GM21619 (cell line): ENCODE data around the gene SPTB.

Experiments
- ATAC-seq: cut with Tn5 transposase; IDR thresholded peaks from one replicate; pipeline ENCODE4 v1.9.1; 2021; ENCODE audit not compliant: unreplicated experiment

SPTB gene

DNA sequence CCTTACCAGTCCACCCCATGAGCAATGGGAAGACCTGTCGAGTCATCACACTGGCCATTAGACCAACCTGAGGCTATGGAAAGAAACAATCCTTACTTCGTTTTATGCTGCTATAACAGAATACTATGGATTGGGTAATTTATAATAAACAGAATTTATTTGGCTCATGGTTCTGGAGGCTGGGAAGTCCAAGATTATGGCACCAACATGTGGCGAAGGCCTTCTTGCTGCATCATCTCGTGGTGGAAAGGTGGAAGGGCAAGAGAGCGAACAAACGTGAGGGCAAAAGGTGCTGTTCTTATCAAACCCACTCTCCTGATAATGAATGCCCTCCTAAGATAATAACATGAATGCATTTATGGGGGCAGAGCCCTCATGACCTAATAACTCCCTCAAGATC lies 9.6 kb upstream of the SPTB start:
- no peak for ATAC-seq

DNA sequence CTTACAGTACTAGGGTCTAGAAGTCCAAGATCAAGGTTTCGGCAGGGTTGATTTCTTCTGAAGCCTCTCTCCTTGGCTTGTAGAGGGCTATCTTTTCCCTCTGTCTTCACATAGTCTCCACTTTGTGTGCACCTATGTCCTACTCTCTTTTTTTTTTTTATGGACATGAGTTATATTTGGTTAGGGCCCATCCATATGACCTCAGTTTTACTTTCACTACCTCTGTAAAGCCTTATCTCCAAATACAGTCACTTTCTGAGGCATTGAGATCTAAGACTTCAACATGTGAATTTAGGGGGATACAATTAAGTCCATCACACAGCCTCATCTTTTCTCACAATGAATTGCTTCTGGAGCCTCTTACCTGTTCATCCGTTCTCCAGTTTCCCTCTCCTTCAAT lies 5.9 kb upstream of the SPTB start:
- ATAC-seq = no peak

DNA sequence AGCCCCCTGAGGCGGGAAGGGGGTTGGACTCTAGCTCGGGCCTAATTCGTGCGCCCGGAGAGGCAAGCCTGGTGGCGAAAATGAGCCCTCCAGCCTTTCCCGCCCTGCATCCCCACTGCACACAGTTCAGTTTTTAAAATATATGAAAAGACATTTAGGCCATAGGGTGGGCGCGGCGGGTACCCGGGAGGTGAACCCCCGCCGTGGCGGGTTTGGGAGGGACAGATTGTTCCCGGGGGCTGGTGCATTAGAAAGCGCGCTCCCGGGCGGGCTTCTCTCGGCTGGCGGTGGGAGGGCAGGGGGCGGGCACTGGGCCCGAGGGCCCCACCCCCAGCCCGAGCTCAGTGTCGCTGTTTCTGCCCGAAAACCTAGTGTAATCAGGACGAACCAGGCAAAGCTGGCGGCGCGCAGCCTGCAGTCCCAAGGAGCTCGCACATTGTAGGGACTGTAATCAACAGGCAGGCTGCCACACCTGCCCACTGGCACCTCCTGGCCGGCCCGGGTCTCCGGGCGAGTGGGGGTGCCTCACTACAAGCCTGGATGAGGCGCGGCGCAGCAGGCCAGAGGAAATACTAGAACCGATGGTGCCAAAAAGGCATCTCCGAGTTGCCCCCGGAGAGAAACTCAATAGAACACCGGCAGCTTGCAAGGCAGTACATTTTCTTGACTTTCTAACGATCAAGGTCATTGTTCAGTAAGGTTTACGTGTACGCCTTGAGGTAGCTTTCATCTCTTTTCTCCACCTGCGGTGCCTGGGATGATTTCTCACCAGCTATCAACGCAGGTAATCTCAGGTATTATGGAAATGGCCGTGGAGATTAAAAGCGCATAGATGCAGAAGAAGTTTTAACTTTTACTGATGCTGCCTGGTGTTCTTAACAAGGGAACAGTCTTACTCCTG lies 764 bp upstream of the SPTB start:
- ATAC-seq = no peak

DNA sequence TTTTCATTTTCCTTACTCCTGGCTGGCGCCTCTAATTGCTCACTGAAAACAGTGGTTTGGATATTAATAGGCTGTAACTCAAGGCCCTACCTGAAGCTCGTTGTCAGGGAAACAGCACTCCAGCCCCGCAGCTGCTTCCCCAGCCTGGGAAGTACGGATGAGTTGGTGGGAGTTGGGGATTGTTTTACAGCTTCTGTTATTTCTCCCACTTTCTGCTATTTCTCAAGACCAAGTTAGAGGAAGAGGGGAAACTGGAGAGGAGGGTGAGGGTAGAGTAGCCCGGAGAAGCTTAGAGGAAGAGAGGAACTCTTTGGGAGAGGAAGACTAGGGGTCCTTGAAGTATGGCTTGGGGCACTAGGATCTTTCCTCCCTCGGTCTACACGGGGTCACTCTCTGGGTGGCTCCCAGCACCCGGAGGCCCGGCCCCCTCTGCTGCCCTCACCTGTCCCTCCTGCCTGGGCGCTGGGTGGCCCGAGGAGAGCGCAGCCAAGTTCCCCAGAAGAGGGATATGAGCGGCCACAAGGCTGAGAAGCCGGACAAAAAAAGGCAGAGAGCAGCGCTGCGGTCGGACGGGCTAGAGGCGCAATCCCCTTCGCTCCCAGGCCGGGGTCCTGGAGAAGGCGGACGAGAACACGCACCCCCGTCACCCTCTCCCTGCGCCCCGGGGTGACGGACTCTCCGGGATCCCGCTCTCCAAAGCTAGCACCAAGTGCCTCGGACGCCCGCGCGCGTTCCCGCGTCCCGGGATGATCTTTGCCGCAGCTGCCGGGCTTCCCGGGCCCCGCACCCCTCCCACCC lies 671 bp downstream of the SPTB start:
- ATAC-seq = no peak

DNA sequence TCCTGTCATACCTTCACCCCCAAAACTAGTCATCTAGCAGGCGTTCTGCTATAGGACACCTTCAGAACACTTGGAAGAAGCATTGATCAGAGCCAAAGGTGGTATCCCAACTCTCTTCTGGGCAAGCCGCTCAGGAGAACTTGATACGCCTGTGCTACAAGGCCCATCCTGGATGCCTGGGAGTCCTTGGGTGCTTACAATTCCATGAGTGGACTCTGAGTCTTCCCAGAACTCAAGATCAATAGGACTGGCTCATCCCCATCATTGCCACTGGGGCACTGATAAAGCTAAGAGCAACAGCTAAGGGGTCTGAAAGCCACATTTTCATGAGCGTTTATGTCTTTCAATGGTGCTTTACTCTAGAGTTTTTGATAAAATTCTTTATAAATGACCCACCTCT lies 1.9 kb downstream of the SPTB start:
- no peak for ATAC-seq

DNA sequence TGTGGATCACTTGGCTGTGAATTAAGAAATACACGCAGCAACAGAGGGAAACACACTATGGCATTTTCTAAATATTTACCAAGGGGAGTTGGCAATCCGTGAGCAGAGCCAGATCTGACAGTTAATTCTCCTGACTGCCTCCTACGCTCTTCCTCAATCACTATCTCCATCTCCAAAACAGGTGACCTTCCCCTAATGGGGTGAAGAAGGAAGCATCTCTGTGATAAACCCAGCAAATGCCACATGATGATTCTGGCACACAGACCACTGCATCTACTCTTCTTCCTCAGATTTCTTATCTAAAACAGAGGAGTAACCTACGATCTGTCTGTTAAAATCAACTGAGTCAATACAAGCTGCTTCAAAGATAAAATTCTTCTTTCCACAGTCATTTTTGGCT lies 4.4 kb downstream of the SPTB start:
- ATAC-seq = no peak

DNA sequence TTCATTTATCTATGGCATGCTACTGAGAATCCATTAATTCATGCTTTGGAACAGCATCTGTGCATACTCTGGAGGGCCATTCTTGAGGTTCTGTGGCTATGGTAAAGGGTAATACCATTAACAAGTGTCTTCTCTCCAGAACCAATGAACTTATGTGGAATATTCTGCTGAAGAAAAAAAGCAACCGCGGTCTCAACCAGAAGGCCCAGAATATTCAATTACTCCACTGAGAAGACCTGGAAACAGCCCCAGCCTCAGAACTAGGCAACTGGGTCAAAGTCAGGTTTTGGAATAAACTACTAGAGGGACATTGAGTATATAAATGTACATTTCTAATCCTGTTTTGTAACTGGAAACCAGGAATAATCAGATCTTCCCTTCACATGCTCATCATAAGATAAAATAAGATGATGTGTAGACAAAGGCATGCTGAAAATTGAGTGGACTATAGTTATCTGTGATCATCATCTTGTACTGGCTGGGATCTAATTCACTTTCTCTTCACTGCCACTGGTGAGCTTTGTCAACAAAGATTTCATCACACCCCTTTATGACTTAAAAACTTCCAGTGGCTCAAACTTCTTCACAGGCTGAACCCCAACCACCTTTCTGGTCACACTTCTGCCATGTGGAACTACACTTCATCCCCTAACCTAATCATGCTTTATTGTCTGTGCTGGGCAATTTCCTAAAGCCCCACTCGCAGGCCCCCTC lies 6.0 kb downstream of the SPTB start:
- no peak for ATAC-seq

DNA sequence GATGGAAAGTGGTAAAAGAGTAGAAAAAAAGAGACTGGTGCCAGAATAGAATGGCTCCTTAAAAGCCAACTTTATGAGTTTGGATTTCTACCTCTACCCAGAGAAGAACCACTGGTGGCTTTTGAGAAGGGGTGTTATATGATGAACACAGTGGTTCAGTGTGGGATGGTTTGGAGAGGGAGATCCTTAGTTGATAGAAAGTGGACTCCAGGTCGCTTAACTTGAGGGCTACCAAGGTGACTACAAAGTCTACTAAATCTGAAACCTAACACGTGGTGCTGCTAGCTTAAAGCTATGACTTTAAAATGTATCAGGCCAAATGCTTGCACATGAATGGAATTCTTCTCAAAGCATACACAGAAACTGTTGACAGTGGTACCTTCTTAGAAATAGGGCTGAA lies 8.4 kb downstream of the SPTB start:
- no peak for ATAC-seq

DNA sequence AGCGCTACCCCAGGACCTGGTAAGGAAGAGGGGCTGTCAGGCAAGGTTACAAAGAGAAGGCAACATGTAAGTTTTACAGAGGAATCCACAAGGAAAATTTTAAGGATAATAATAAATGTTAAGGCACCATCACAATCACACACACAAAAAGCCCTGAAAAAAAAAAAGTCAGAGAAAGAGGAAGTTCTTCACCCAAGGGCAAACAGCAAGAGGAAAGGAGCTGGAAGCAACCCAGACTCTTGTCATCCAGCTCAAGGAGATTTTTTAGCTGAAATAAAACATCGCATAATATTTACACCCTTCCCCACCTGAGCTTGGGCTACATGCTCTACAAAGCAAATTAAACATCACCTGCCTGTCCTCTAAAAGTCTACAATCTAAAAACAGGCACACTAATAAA lies 9.5 kb downstream of the SPTB start:
- ATAC-seq = no peak

DNA sequence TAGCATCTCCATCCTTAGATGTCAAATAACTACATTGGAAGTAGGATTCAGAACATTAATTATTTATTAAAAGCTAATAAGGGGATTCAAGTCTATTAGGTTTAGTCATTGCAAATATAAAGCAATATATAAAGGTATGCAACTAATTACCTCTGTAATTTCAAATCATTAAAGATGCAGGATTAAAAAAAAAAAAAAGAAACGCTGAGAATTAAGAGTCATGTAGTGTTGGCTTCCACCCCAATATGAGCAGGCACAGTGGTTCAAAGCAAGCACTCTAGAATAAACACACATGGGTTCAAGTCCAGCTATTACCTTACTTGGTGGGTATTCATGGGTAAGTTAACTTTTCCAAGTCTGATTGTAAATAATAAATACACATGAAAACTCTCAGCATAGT lies 10.9 kb downstream of the SPTB start:
- no peak for ATAC-seq

DNA sequence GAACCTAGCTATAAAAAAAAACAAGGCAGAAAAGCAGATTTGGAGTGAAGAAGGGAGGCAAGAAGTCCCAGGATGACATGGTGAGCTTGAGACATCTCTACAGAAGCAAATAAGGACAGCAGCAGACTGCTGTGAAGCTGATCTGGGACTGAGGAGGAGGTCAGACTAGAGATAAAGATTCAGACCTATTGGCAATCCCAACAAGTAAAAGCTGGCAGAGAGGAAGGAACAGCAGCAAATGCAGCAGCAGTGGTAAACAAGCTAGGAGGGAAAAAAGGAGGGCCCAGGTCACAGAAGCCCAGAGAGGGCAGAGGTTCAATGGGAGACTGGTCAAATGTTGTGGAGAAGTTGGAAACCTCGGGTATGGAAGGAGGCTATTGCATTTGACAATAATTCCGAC lies 11.3 kb downstream of the SPTB start:
- ATAC-seq = no peak

DNA sequence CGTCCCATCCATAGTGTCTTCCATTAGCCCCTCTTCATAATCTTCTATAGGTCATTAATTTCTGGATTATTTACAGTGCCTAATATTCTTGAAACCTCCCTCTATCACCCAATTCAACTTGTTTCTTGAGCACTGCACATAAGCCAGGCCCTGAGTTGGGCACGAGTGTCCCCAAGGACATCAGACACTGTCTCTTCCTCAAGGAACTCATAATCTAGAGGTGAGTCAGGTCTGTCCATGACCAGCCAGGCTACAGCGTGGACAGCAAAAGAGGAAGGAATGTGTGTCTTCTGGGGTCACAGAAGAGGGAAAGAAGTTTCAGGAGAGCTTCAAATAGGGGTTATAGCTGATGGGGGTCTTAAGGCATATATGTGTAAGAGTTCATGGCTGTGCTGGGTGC lies 12.5 kb downstream of the SPTB start:
- ATAC-seq = no peak

DNA sequence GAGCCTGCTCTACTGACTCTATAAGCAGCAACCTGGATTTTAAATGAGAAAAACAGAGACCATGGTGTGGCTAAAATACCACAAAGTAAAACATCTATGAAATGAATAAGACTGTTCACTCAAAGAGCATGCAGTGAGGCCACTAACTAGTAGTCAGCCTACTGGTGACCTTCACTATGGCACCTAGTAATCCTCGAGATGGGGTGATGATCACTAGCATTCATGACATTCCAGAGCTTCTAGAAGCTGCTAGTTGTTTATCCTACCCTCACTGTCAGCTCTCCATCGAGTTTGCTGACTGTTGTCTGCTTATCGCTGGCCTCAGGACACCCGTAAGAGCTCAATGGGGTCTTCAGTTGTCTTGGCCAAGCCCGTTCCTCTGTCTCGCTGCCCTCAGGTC lies 13.7 kb downstream of the SPTB start:
- no peak for ATAC-seq

DNA sequence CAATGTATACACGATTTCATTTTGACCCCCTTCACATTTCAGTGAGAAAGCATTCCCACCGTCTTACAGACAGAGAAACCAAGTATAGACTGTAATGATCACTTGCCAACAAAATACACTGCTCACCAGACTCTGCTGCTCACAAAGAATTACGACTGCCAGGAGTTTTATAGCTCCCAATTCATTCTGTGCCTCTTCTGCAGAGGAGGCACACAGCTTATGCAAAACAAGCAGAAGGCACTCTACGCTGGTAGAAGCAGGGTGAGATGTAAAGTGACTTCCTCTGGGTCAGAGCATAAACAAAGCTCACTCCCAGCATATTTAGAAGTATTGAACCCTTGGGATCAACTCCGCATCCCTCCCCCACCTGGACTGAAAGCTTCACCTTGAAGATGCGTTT lies 14.6 kb downstream of the SPTB start:
- ATAC-seq = no peak

DNA sequence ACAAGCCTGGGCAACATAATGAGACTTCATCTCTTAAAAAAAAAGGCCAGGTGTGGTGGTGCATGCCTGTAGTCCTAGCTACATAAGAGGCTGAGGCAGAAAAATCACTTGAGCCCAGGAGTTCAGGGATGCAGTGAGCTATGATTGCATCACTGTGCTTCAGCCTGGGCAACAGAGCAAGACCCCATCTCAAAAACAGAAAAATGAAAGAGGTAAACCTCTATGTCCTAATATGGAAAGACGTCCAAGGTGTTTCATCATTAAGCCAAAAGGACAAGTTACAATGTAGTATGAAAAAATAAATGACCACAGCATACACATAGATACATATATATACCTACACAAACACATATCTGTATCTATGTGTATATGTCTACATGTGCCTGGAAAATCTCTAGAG lies 15.4 kb downstream of the SPTB start:
- ATAC-seq = no peak

DNA sequence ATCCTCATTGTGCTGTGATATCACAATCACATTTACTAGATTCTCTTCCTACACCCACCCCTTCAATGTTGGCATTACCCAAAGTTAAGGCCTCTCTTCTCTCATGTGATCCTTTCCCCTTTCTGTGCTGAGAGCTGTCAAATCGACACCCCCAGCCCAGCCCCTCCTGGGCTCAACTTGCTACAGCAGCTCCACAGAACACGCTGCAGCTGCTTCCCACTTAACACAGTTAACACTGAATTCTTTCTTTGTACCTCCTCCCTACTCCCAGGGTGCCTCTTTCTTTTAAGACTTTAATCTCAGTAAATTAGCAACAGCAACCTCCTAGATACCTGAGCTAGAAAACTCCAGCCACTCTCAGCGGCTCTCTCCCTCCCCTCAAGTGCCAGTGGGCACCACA lies 17.8 kb downstream of the SPTB start:
- ATAC-seq = no peak

DNA sequence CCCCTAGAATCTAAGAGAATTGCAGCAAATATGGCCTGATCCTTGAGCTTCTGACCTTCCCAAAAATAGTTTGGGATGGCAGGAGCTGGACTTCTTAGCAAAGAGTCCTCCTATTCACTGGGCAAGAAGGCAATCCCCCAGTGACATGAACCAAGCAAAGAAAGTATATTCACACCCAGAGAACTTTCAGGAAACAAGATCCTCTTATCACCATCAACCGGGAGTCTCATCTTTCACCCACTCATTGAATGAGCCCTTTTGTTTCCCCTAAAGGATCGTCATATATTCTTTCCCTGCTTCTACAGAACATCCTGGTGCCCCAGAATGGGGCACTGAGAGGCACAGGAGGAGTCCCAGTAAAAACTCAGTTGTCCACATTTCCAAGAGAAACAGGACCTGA lies 19.7 kb downstream of the SPTB start:
- no peak for ATAC-seq

DNA sequence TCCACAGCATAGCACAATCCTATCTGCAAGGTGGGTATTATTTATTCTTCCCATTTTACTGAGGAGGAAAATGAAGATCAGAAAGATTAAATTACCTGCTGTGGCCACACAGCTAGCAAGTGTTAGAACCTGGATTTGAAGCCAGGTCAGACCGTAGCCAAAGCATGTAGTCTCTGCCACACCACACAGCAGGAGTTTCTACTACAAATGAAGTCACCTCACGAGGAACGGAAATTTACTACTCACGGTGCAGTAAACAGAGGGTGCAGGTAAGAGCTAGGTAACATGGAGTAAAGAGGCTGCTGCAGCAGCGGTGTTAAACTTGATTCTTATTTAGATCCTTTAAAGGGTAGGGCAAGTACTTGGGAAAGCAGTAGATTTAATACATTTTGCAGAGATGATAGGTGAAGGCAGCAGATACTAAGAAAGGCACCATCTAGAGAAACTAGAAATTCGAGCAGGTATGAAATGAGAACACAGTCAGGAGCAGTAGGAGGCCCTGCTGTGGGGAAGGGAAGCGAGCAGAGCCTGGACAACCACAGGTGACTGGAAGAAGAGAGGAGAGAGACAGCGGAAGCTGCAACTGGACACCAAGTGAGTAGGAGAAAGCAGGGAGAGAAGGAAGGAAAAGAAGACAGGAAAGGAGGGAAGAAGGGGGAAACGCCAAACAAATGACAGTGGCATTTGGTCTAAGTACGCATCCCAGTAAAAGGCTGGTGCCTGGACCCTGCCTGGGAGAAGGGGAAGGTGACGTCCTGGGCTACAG lies 21.5 kb downstream of the SPTB start:
- no peak for ATAC-seq

DNA sequence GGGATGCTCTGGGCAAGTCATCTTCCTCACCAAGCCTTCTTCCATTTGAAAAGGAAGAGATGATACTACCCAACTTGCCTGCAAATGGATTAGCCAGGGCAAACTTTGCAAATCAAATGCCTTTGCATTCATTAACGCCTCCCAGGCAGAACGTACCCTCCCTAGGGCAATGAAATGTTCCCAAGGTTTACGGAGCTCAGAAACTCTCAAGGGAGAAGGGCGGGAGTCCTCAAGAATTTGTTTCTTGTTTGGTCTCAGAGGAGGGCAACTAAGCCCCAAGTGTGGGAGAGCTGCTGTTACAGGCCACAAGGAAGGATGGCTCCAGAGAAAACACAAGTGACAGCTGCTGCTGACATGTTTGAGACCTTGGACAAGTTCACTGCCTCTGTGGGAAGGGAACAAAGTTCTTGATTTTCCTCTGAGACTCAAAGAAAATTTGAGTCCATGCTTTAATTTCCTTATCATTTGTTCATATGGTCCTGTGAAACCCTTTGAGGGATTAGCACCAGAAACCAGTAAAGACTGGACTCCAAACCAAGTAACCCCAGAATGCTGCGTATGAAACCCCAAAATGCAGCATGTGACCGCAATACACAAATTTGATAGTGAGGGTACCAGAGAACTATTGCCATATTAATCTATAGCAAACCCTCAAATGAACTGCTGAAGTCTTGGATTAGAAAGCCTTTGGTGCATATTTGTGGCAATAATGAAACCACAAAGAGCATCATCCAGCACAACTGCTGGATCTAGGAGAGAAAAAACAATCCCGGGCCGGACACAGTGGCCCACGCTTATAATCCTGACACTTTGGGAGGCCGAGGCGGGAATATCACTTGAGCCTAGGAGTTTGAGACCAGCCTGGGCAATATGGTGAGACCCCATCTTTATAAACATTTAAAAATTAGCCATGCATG lies 22.9 kb downstream of the SPTB start:
- no peak for ATAC-seq
